ENCODE measurements around the gene RRBP1.
A peak's percentile ranks its signal among the peaks of the same experiment; 100 is the strongest.

The RRBP1 gene

DNA sequence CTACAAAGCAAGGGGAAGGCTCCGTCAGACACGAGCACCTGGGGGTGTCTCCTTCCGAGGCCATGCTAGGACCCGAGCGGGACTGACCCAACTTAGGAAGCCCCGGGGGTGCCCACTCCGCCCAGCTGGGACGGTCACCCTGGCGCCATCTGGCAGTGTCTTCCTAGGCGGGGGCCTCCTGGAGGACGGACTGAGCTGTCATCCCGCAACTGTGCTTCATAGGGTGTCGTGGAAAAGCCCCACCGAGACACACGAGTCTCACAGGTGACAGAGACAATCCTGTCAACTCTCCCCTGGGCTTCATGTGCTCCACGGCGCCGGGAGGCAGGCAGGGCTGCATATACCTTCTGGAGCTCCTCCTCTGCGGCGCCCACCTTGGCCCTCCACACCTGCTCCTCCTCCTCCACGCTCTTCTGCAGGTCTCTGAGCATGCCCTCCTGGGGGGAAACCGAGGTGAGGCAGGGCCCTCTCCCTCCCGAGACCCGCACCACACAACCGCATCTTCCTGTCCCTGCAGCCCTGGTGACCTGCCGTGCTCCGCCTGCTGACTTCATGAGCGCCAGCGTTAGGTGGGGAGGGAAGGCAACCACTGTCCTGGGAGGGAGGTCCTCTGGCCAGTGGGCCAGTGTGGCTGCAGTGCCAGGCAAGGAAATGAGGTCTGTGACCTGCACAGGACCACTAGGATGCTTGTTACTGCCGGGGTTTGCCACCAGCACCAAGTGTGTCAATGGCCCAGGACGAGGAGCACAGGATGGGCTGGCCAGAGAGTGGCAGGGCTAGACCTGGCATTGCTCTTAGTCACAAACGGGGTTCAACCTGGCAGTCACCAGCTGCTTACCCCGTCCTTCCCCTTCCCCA is 61.4 kb downstream of the RRBP1 start:
- DNase-seq: no peak

DNA sequence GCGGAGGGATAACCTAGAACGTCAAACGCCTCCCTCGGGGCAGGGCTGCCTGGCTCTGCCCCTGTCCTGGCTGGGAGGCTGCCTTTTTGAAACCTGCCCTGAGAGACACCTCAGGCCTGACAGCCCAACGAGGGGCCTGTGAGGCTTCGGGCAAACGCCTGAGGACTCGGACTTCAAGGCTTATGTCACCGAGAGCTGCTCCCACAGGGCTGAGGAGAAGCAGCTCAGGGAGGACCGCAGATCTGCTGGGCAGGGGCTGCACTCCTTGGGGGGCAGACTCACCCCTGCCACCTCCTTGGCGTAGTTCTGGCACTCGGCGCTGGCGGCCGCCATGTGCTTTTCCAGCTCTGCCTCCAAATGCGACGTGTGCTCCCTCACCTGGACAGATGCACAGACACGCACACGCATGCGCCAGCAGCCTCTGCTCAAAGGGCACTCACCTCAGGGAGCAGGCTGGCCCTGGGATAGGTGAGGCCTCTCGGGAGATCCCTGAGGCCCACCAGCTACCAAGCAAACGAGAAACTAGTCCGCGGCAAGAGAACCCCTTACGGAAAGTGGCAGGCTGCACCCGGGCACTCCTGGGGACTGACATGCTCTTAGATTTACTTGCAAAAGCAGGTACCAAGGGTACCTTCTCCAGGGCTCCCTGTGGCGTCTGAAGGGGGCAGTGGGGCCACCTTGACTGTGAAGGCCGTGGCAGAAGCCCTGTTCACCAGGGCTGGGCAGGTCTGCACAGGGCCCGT is 62.5 kb downstream of the RRBP1 start:
- DNase-seq: no peak

DNA sequence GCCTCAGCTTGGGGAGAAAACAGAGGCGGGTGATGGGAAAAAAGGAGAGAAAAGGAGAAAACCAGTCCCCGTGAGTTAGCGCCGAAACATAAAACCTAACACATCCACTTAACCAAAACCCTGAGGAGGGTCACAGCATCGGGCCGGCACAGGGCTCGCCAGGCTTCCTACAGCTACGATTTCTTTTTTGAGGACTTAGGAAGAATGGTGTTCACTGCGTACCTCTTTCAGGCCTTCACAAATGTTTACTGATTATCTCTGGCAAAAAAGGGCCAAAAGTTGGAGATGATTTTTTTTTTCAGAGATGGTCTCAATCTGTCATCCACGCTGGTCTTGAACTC is 63.4 kb downstream of the RRBP1 start:
- no peak for DNase-seq

DNA sequence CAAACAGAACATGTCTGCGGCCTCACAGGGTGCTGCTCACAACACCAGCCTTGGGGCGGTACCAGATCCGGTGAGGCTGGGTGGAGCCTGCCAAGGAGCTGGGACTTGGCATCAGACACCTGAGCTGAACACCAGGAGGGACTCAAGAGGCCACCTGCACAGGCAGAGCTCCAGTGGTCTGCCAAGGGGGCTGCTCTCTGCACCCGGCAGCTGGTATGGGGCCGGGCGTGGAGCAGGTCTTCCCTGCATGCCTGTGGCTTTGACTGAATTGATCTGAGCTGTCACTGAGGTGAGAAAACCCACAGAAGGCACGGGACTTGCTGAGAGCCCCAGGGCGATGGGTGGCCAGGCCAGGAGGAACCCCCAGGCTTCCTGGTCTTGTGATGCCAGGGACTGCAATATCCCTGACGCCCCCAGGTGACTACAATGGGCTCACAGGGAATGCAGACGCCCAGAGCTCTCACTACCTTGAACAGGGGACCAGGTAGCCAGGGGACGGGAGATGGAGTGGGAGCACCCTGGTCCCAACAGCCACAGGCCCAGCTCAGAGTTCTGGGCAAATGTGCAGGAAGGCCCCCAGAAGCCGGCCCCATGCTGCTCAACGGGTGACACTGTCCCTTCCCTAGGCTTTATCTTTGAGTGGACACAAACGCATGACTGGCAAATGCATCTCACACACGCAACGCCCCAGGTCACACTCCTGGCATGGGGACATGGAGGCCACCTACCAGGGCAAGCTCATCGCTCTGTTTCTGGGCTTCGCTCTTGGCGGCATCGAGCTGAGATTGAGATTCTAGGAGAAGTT is 64.0 kb downstream of the RRBP1 start:
- no peak for DNase-seq

DNA sequence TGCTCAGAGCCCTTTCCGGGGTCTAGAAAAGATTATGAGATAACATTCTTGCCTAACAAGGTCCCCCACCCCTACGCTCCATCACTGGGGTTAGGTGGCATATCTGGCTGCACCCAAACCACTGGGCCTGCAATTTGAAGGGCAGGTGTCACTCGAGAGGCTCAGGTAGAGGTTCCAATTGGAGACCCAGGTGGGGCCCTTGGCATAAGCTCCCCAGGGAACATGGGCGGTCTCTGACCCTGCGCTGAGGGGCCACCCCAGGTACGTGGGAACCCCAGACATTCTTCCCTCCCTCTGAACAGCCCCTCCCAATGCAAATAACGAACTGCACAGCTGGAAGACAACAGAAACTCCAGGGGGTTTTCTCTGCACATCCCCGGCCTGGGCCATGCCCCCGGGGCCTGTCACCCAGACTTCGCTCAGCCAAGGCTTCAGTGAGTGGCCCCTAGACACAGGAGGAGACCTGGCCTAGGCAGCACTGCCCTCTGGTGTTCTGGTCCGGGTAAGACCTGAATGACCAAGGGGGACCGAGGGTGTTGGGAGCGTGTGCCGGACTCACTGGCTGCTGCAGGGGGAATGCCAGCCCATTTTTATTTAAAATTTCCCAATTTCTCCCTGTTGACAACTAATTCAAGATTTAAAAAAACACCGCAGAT is 64.7 kb downstream of the RRBP1 start:
- DNase-seq: no peak

DNA sequence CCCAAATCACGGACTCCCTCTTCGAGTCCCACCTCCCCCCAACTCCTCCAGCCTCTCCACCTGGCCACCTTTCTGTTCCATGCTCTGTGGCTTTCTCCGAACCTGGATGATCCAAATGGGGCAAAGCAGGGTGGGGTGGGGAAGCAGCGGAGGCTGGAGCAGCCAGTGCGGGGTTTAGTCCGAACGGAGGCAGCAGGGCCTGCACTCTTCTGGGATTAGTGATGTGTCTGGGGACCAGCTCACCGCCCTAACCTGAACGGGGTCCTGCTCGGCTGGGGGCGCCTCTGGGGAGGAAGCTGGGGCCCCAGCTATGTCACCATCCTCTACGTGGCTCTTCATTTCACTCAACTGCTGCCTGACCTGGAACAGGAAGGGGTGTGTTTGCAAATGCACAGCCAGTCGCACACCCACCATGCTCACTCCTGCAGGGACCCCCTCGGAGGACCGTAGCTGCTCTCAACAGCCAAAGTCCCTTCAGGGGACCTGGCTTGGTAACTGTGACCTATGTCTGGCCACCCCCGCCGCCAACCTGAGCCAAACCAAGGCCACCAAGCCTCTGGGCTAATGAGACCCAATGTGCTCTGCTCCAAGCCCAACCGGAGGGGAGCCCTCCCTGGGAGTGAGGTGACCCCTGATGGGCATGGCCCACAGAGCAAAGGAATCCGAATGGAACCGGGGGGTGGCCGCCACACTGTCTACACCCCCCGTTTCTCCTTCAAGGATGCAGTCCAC is 65.4 kb downstream of the RRBP1 start:
- no peak for DNase-seq

DNA sequence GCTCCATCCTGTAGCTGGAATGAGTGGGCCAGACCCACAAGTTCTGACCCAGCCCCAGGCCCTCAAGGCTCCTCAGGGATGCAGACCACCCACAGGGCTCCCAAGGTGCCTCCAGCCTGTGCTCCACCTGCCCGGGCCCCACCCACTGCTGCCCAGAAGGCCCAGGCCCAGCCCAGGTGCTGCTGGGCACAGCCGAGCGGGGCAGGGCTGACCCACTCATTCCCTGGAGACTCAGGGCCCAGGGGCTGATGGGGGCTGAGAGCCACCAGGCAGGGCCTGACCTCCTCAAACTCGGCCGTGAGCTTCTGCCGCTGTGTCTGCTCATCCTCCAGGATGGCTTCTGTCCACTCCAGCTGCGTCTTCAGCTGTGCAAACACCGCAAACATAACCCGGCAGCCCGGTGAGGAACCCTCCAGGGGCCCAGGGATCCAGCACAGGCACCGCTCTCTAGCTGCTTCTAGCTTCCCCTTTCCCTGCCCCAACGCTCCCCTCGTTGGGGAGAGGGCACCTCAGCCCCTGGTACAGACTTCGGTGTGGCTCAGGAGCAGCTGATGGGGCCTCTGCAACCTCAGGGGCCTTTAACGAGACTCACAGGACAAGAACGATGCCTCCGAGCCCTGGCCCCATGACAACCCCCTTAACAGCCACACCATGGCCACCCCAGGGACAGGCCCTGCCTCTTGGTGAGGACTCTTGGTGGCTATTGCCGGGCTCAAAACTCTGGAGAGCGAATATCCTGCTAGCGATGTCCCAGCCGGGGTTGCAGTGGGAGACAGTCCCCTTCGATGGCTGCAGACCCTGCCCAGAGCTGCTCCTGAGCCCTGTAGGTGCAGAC is 66.2 kb downstream of the RRBP1 start:
- no peak for DNase-seq

DNA sequence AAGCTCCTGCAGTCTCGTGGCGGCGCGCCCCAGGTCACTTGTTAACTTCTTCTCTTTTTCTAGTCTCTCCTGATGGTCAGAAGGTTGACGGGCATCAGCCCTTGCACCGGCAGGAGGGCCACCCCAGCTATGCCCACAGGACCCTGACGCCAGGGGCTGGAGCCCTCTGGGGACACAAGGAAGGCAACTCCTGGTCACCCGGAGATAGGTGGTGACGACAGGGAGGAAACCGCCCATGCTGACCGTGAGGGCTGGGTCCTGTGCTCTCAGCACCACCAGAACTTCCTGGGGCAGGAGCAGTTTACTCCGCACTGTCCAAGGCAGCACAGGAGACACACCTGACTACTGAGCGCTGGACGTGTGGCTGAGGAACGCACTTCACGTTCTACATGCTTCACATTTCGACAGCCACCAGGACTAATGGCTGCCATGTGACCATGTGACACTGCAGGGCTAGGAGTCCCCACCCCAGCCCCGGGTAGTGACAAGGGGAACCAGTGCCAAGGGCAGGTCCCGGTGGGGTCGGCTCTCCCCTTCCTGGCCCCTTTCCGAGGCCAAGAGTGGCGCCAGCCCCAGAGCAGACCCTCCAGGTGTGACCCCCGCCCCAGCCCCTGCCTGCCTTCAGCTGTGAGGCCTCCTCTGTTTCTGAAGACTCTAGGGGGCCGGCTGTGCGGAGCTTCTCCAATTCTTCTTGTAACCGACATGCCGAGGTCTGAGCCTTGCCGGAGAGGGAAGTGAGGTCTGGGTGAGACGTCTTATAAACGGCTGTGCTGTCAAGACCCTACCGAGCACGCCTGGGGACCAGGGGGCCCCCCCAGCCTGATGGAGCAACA is 67.0 kb downstream of the RRBP1 start:
- no peak for DNase-seq

DNA sequence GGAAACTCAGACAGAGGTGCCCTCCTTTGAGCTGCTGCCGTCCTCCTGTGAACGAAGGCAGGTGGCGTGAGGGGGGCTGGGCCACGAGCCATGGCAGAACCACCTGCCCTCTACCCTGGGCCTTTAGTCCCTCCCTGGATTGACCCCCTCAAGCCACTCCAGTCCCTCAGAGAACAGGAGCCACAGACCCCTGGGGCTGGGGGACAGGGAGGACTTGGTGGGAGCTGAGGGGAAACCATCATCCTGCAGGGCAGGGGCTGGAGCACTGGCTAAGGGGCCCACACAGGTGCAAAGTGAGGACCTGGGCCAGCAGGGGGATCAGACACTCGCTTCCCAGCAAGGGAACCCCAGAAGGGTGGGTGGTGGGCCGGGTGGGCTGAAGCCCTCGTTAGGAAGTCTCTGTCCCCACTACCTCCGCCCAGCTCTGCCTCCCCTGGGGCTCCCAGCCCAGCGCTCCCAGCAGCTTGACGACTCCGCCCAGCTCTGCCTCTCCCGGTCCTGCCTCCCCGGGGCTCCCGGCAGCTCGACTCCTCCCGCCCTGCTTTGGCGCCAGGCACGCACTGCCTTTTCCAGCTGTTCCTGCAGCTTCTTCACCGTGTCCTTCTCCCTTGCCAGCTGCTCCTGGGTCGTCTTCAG is 67.7 kb downstream of the RRBP1 start:
- DNase-seq: no peak

DNA sequence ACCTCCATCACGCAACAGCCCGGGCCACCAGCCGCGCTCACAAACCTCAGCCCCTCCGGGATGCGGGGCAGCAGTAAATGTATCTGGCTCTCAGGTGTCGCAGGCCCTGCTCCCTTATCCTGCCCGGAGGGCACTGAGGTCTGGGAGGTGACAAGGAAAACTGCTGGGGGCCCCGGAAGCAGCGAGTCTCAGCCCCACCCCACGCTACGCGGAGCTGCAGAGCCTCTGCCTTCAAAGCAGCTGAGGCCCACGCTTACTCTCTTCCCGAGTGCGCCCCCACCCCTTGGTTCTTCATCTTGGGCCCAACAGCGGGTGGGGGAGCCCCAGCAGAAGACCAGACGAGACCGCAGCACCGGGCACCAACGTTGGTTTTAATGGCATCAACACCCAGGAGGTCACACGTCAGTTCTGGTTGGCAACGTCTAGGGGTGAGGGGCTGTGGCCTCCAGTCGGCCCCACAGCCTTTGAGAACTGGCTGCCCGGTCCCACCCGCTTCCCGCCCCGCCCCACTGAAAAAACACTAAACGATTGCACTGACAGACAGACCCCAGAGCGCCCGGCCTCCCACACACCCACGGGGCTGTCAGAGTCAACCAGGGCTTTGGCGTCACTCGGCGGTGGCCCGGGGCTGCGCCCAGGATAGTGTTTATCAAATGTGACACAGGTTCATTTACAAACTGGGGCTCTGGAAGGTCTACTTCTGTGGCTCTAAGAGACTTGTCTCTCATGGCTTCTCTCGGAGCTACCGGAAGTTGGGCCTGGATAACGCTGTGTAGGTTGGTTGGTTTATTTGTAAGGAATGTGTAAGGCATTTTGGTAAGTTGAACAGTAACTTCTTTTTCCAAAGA is 68.5 kb downstream of the RRBP1 start:
- no peak for DNase-seq

DNA sequence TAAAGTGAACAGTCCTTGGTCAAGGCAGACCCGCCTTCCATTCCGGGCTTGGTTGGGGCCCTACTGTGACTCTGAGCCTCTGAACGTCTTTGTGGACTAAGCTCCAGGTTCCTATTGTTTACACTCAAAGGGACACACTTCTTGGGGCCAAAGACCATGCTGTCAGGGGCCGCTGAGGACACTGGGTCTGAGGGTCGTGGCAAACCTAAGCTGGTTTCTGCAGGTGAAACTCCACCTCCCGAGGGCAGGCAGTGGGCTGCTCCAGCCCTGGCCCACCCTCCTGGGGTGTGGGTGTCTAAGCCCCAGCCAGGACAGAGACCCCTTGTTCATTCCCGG is 69.1 kb downstream of the RRBP1 start:
- DNase-seq: no peak

DNA sequence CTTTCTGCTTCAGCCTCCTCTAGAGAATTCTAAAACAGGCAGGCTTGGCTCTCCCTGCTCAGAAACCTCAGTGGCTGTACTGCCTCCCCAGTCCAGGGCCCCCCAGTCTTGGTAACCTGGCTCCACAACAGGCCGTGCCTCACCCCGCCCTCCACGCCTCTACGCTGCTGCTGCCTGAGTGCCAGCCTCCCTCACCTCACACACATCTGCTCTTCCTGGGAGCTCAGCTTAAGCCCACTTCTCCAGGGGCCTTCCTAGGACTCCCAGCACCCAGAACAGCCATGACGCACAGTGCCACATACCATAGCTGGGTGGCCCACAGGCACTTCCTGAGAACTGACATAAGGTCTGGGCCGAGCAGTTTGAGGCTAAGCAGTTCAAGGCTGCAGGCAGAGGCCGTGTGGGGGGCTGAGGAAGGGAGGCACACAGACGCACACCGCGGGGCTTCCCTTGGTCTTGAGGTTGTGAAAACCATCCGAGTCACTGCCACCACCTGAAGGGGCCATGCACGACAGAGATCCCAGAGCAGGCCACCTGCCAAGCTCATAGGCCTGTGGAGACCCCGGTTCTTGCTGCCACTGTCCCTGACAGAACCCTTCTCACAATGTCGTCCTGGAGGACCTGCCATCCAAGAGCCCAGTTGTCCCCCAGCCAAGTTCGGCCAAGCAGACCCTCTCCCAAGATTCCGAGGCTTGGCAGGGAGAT is 69.6 kb downstream of the RRBP1 start:
- peak; percentile 64 for DNase-seq

DNA sequence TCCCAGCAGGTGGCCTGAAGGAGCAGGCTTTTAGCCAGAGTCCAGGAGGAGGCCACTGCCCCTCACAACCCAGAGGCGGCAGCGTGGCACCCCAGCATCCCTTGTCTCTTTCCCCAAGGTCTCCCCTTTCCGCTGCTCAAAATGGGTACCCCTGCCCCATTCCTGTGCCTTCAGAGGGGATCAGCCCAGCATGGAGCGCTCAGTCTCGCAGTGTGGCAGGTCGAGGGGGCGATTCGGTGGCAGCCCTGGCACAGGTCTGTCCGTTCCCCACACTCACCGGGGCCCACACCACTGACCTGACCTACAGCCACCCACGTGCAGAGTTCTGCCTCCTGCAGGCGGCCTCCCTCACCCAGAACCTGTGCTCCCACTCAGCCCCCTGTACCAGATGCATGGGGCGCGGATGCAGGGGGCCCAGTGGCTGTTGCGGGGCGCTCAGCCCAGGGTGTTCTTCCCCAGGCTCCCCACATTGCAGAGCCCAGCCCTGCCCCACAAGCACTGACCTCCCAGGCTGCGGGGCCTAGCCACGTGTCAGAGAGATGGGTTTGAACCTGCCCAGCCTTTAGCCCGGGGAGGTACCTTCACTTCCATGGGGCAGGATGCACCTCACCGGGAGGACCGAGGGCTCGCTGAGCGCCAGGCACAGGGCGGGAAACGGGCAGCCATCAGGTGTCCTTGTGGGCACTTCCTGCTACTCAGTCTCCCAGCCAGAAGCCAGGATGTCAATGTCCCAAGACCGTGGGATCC is 70.3 kb downstream of the RRBP1 start:
- peak; percentile 40 for DNase-seq

DNA sequence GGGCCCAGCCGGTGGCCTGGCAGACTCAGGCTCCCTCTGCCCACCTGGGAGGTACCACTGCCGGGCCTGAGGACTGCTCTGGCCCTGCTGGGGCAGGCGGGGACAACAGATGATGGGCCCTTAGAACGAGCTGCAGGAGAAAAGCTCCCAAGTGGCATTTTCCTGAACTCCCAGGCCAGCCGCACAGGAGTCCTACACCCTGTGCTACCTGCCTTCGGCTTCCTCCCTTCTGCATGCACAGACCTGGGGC is 70.8 kb downstream of the RRBP1 start:
- DNase-seq: no peak

DNA sequence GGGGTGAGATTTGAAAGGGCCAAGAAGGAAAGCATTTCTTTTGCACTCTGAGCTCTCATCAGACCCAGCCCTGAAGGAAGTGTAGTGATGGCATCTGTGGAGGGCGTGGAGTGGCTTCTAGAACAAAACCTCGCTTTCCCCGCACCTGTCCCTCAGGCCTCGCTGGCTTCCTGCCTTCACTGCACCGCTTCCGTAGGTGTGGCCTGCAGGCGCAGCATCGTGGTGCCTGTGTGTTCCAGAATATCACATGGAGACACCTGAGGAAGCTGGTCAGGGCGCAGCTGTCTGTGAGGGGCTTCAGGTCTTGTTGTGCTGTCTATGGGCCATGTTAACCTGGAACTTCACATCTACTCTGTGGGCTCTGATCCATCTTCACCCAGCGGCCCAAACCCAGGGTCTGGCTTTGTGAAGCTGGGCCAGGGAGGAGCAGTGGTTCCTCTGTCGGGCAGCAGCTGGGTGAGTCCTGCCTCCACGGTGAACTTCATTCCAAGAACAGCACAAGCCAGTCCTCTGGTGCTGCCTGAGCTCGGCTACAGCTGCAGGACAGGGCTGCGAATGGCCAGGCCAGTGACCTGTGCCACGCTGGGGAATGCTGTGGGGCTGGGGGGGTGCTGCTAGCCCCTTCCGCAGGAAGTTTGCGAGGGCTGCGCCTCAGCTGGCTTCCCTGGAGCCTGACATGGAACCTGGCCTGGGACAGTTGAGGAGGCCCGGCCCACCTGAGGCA is 71.3 kb downstream of the RRBP1 start:
- DNase-seq: peak; percentile 12

DNA sequence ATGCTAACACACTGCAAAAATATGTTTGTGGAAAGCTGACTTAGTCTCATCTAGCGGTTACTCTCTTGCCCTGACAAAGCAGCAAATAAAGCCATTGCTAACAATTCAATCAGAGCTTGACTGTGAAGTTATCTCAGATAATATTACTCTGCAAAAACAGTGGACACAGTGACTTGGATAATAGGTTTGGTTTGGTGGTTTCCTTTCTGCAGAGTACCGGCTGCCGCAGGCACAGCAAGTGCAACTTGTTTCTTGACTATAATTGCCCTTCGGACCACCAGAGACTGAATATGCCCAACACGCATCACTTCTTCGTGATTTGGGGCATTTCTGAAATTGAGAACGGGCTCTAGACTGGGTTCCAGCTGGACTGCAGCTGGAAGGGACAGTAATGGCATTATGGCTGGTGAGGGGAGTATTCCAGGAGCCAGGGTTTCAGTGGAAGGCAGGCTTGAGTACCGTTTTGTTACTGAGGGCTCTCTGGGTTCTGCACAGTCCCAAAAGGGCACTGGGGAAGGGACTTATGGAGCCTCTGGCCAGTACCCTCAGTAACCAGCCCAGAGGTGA is 72.1 kb downstream of the RRBP1 start:
- no peak for DNase-seq
